ENCODE measurements around the gene OXA1L. TPM values are rescaled to one million over a fixed set of nuclear protein-coding genes. Genes with fewer than 3 reads are reported as not detected.

Gene OXA1L
- total and polyA plus RNA-seq, 8 donors: 48.1 to 91.2 (median 55.5) TPM

GRCh38 chr14:22780105-22780679, 13.7 kb downstream of the OXA1L start:
- TF ChIP-seq, protein P1, sequence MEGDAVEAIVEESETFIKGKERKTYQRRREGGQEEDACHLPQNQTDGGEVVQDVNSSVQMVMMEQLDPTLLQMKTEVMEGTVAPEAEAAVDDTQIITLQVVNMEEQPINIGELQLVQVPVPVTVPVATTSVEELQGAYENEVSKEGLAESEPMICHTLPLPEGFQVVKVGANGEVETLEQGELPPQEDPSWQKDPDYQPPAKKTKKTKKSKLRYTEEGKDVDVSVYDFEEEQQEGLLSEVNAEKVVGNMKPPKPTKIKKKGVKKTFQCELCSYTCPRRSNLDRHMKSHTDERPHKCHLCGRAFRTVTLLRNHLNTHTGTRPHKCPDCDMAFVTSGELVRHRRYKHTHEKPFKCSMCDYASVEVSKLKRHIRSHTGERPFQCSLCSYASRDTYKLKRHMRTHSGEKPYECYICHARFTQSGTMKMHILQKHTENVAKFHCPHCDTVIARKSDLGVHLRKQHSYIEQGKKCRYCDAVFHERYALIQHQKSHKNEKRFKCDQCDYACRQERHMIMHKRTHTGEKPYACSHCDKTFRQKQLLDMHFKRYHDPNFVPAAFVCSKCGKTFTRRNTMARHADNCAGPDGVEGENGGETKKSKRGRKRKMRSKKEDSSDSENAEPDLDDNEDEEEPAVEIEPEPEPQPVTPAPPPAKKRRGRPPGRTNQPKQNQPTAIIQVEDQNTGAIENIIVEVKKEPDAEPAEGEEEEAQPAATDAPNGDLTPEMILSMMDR (IDR thresholded peaks at IDR 0.05): no peak
- no peaks in the 10 kb centered on the region for H3K27me3 ChIP-seq
- H3K4me3 ChIP-seq: no peak overlapping the region
- intact Hi-C loops (cut with DNase I): no loop called here
- FAIRE-seq: no peak
- ATAC-seq: peak in 2 of 4 donors; percentile 33 to 42
- peaks cover 0 to 6% (median 0%) of the 10 kb centered on the region in 3 donors for H3K4me1 ChIP-seq
- no peaks in the 10 kb centered on the region for H3K36me3 ChIP-seq
- DNase-seq: peak in 1 of 6 donors; percentile 17
- H3K9me3 ChIP-seq: no peaks in the 10 kb centered on the region
- no peak overlapping the region for H3K27ac ChIP-seq
- WGBS, 2 donors: 43 to 53% methylated on average over 2 of the region's 2 CpGs

DNA sequence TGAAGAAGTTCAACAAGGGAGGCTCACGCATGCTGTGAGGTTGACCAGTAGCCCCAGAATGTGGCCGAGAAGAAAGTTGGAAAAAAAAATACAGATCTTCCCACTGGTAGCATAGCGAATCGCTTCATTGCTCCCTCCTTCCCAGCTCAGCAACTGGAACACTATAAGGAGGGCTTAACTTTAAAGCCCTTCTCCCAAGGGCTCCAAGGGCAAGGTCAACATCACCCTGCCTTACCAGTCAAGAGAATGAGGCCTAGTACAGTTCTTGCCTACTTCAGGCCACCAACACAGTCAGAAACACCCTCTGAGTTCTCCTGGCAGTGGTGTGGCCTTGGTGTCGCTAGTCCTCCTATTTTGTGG, 14.4 kb downstream of the OXA1L start:
- Histone ChIP-seq H3K27ac (peak overlapping the region in 3 of 4 donors; percentile 15 to 42 (median 31)), H3K36me3 (no peaks in the 10 kb centered on the region), H3K9me3 (no peaks in the 10 kb centered on the region), H3K27me3 (no peaks in the 10 kb centered on the region), H3K4me1 (peaks cover 0 to 6% (median 0%) of the 10 kb centered on the region in 3 donors), H3K4me3 (no peak overlapping the region)
- no peak for ATAC-seq
- FAIRE-seq: no peak
- intact Hi-C loops (cut with DNase I): no loop called here
- WGBS, 2 donors: 83 to 87% methylated on average over 5 of the region's 5 CpGs
- no peak for DNase-seq
- TF ChIP-seq, protein P1 (IDR thresholded peaks at IDR 0.05): no peak

GRCh38 chr14:22781301-22781991, 15.0 kb downstream of the OXA1L start:
- intact Hi-C loops (cut with DNase I): no loop called here
- TF ChIP-seq, protein P1 (IDR thresholded peaks at IDR 0.05): no peak
- Histone ChIP-seq H3K36me3 (no peaks in the 10 kb centered on the region), H3K4me1 (peaks cover 0 to 6% (median 0%) of the 10 kb centered on the region in 3 donors), H3K9me3 (no peaks in the 10 kb centered on the region), H3K27ac (peak overlapping the region in 2 of 4 donors; percentile 15 to 31), H3K4me3 (no peak overlapping the region), H3K27me3 (no peaks in the 10 kb centered on the region)
- 2 to 41% methylated on average over 1 of the region's 1 CpG for WGBS, 2 donors
- FAIRE-seq (no peak), DNase-seq (no peak), ATAC-seq (peak in 3 of 4 donors; percentile 15 to 52 (median 45))

DNA sequence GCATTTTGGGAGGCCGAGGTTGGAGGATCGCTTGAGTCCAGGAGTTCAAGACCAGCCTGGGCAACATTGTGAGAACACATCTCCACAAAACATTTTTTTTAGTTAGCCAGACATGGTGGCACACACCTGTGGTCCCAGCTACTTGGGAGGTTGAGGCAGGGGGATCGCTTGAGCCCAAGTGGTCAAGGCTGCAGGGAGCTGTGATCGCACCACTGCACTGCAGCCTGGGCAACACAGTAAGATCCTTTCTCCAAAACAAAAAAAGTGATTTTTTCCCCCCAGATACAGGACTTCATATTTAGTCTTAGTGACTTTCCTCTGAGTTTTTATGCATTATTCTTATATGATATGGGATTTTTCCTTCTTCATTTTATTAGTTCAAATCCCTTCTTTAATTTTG, 20.2 kb downstream of the OXA1L start:
- H3K4me1 ChIP-seq: no peaks in the 10 kb centered on the region
- H3K36me3 ChIP-seq: no peaks in the 10 kb centered on the region
- TF ChIP-seq, protein P1 (IDR thresholded peaks at IDR 0.05): no peak
- no peak overlapping the region for H3K27ac ChIP-seq
- 91 to 95% methylated on average over 4 of the region's 4 CpGs for WGBS, 2 donors
- H3K9me3 ChIP-seq: no peaks in the 10 kb centered on the region
- ATAC-seq: no peak
- intact Hi-C loops (cut with DNase I): no loop called here
- H3K27me3 ChIP-seq: no peaks in the 10 kb centered on the region
- no peak for FAIRE-seq
- no peak for DNase-seq
- H3K4me3 ChIP-seq: no peak overlapping the region

- TF ChIP-seq, protein P1 (IDR thresholded peaks at IDR 0.05): no peak
- no peaks in the 10 kb centered on the region for H3K36me3 ChIP-seq
- peak in 1 of 4 donors; percentile 35 for ATAC-seq
- no peaks in the 10 kb centered on the region for H3K27me3 ChIP-seq
- no peaks in the 10 kb centered on the region for H3K9me3 ChIP-seq
- no peak overlapping the region for H3K4me3 ChIP-seq
- DNase-seq: no peak
- 69 to 78% methylated on average over 3 of the region's 3 CpGs for WGBS, 2 donors
- no peak overlapping the region for H3K27ac ChIP-seq
- H3K4me1 ChIP-seq: no peaks in the 10 kb centered on the region
- intact Hi-C loops (cut with DNase I): no loop called here
- FAIRE-seq: no peak
Observed at GRCh38 chr14:22791301-22791700, 24.8 kb downstream of the OXA1L start.
